Measurements from ENCODE around the gene VPS37D. TPM values are rescaled to one million over a fixed set of nuclear protein-coding genes. Genes with fewer than 3 reads are reported as not detected.
"Not testable (repeated sequence)": the region's sequence is repeated elsewhere in the genome, so short reads cannot be mapped to it uniquely, and the experiment has no call there.

VPS37D gene
- total and polyA plus RNA-seq, 3 experiments from 2014 or later, result 0.17 to 0.18 TPM; not detected in 1

GRCh38 chr7:73674468-73675124, 7.0 kb downstream of the VPS37D start:
- ChIA-PET POLR2A (interaction anchor here (0.6 kb wide), 1 partner anchor 1927 kb away, joined by 6 read pairs; no protein-coding TSS in a partner anchor), CTCF (interaction anchor here (1.0 to 1.2 kb wide), 2 partner anchors 28 to 87 kb away, joined by 3 to 4 read pairs; no protein-coding TSS in a partner anchor)
- no peaks in the 10 kb centered on the region for H3K27me3 Mint-ChIP-seq
- peaks cover 0 to 19% (median 0%) of the 10 kb centered on the region in 3 donors for H3K36me3 Mint-ChIP-seq
- no peak overlapping the region for H3K4me3 Mint-ChIP-seq
- Histone ChIP-seq H3K9me3 (ENCODE audit: low read length) (no peaks in the 10 kb centered on the region), H3K4me1 (ENCODE audit: insufficient read depth, low read length) (no peaks in the 10 kb centered on the region), H3K27me3 (ENCODE audit: insufficient read depth, low read length, poor library complexity, severe bottlenecking) (no peaks in the 10 kb centered on the region), H3K27ac (ENCODE audit: low read depth, low read length) (no peak overlapping the region), H3K36me3 (ENCODE audit: insufficient read depth, low read length) (peaks cover 6% of the 10 kb centered on the region), H3K4me3 (ENCODE audit: low read length) (no peak overlapping the region)
- no peaks in the 10 kb centered on the region for H3K9me3 Mint-ChIP-seq
- H3K4me1 Mint-ChIP-seq, result peaks cover 0 to 4% (median 0%) of the 10 kb centered on the region in 3 donors
- DNase-seq, result no peak
- H3K27ac Mint-ChIP-seq, result peak overlapping the region in 2 of 8 donors; percentile 47 to 69

DNA sequence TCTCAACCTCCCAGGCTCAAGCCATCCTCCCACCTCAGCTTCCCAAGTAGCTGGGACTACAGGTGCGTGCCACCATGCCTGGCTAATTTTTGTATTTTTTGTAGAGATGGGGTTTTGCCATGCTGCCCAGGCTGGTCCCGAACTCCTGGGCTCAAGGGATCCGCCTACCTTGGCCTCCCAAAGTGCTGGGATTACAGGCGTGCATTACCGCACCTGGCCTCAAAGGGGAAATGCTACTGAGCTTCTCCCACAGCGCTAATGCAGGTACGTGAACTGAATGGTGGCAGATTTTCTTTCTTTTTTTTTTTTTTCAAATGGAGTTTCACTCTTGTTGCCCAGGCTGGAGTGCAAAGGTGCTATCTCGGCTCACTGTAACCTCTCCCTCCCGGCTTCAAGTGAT, 8.4 kb downstream of the VPS37D start:
- H3K9me3 ChIP-seq (ENCODE audit: low read length); H3K4me1 ChIP-seq (ENCODE audit: insufficient read depth, low read length); H3K4me3 ChIP-seq (ENCODE audit: low read length); DNase-seq; H3K27ac Mint-ChIP-seq; H3K27me3 ChIP-seq (ENCODE audit: insufficient read depth, low read length, poor library complexity, severe bottlenecking); H3K9me3 Mint-ChIP-seq; H3K27me3 Mint-ChIP-seq; H3K36me3 ChIP-seq (ENCODE audit: insufficient read depth, low read length); H3K27ac ChIP-seq (ENCODE audit: low read depth, low read length); POLR2A ChIA-PET; CTCF ChIA-PET: not testable (repeated sequence)
- H3K4me3 Mint-ChIP-seq, result peak overlapping the region in 1 of 7 donors; percentile 18
- H3K36me3 Mint-ChIP-seq, result peaks cover 0 to 26% (median 2%) of the 10 kb centered on the region in 3 donors
- H3K4me1 Mint-ChIP-seq, result peaks cover 5 to 13% (median 5%) of the 10 kb centered on the region in 3 donors

DNA sequence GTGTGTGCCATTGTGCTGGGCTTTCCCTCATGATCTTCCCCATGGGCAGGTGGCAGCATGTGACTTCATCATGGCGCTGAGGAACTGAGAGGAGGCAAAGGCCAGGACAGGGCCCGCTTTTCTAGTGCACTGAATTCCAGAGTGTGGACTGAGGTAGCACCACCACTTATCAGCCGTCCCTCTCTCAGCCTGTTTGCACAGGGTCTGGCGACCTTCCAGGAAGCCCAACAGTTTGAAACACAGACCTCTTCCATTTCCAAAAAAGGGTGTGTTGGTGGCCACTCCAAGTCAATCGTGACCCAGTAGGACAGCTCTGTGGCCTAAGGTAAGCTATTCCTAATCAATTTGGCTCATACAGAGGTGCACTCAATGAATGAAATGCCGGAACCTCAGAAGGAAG, 11.2 kb downstream of the VPS37D start:
- Histone ChIP-seq H3K4me3 (ENCODE audit: low read length) (no peak overlapping the region), H3K27ac (ENCODE audit: low read depth, low read length) (no peak overlapping the region), H3K36me3 (ENCODE audit: insufficient read depth, low read length) (peaks cover 7% of the 10 kb centered on the region), H3K27me3 (ENCODE audit: insufficient read depth, low read length, poor library complexity, severe bottlenecking) (no peaks in the 10 kb centered on the region), H3K4me1 (ENCODE audit: insufficient read depth, low read length) (peaks cover 20% of the 10 kb centered on the region), H3K9me3 (ENCODE audit: low read length) (no peaks in the 10 kb centered on the region)
- CTCF ChIA-PET, result interaction anchor here (1.3 to 1.7 kb wide), 2 partner anchors 11 to 56 kb away, joined by 3 to 8 read pairs; partner anchors contain the start of gene VPS37D
- POLR2A ChIA-PET, result no interaction called here
- peaks cover 0 to 36% (median 3%) of the 10 kb centered on the region in 3 donors for H3K36me3 Mint-ChIP-seq
- DNase-seq, result no peak
- no peaks in the 10 kb centered on the region for H3K27me3 Mint-ChIP-seq
- peaks cover 18 to 37% (median 21%) of the 10 kb centered on the region in 3 donors for H3K4me1 Mint-ChIP-seq
- no peaks in the 10 kb centered on the region for H3K9me3 Mint-ChIP-seq
- peak overlapping the region in 1 of 7 donors; percentile 50 for H3K4me3 Mint-ChIP-seq
- no peak overlapping the region for H3K27ac Mint-ChIP-seq

DNA sequence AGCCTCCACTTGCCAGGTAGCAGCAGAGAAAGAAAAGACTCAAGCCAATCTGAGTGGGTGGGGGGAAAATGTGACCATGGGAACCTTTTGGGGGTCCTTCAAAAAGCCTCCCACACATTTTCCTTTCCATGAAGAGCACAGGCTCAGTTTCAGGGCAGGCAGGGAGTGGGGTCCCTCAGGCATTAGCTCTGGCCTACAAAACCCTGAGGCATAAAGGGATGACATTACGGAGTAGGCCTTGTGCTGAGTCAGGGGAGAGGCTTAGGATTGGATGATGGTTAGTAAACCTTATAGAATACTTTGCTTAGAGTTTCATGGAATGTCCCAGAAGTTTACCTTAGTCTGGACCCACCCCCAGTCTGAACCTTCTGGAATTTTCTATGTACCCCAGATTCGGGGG, 12.1 kb downstream of the VPS37D start:
- peak overlapping the region in 1 of 8 donors; percentile 94 for H3K27ac Mint-ChIP-seq

DNA sequence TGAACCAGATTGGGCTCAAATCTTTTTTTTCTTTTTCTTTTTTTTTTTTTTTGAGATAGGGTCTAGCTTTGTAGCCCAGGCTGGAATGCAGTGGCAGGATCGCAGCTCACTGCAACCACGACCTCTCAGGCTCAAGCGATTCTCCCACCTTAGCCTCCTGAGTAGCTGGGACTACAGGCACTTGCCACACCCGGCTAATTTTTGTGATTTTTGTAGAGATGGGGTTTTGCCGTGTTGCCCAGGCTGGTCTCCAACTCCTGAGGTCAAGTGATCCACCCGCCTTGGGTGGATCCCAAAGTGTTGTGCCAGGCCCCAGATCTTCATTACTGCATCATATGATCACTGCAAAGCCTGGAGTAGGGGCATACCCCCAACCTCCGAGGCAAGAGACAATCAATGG, 12.9 kb downstream of the VPS37D start:
- no peak overlapping the region for H3K27ac ChIP-seq (ENCODE audit: low read depth, low read length)
- DNase-seq, result no peak
- ChIA-PET POLR2A (no interaction called here), CTCF (no interaction called here)
- Mint-ChIP-seq H3K27ac (peak overlapping the region in 3 of 8 donors; percentile 37 to 94 (median 79)), H3K27me3 (no peaks in the 10 kb centered on the region), H3K4me3 (peak overlapping the region in 5 of 7 donors; percentile 9 to 97 (median 95)), H3K4me1 (peaks cover 21 to 48% (median 24%) of the 10 kb centered on the region in 3 donors), H3K36me3 (peaks cover 0 to 37% (median 3%) of the 10 kb centered on the region in 3 donors), H3K9me3 (no peaks in the 10 kb centered on the region)
- no peaks in the 10 kb centered on the region for H3K27me3 ChIP-seq (ENCODE audit: insufficient read depth, low read length, poor library complexity, severe bottlenecking)
- peaks cover 7% of the 10 kb centered on the region for H3K36me3 ChIP-seq (ENCODE audit: insufficient read depth, low read length)
- H3K4me1 ChIP-seq (ENCODE audit: insufficient read depth, low read length), result peaks cover 24% of the 10 kb centered on the region
- no peaks in the 10 kb centered on the region for H3K9me3 ChIP-seq (ENCODE audit: low read length)
- no peak overlapping the region for H3K4me3 ChIP-seq (ENCODE audit: low read length)

More for the DNA sequence above, 12.1 kb downstream of the VPS37D start:
- Mint-ChIP-seq H3K4me1 (peaks cover 20 to 41% (median 24%) of the 10 kb centered on the region in 3 donors), H3K27me3 (no peaks in the 10 kb centered on the region), H3K36me3 (peaks cover 0 to 37% (median 3%) of the 10 kb centered on the region in 3 donors), H3K4me3 (peak overlapping the region in 1 of 7 donors; percentile 50), H3K9me3 (no peaks in the 10 kb centered on the region)
- ChIA-PET POLR2A (no interaction called here), CTCF (no interaction called here)
- DNase-seq, result no peak
- Histone ChIP-seq H3K27me3 (ENCODE audit: insufficient read depth, low read length, poor library complexity, severe bottlenecking) (no peaks in the 10 kb centered on the region), H3K4me3 (ENCODE audit: low read length) (no peak overlapping the region), H3K36me3 (ENCODE audit: insufficient read depth, low read length) (peaks cover 7% of the 10 kb centered on the region), H3K4me1 (ENCODE audit: insufficient read depth, low read length) (peaks cover 24% of the 10 kb centered on the region), H3K27ac (ENCODE audit: low read depth, low read length) (no peak overlapping the region), H3K9me3 (ENCODE audit: low read length) (no peaks in the 10 kb centered on the region)

DNA sequence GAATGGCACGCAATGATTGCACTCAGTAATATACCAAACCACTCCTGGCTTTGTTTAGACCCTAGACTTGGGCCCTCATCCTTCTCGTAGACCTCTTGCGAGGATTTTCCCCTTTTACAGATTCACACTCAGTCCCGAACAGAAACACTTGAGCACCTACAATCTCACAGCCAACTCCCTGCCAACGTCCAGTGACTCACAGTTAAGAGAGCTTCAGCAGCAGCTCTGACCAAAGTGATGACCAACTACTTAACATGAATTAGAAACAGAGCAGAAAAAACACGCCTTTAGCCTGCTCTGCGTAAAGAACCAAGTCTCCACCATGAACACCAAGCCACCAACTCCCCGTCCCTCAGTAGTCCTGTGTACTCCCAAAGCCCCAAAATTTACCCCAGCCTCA, 13.4 kb downstream of the VPS37D start:
- Mint-ChIP-seq H3K9me3 (no peaks in the 10 kb centered on the region), H3K27ac (peak overlapping the region in 5 of 8 donors; percentile 34 to 94 (median 64)), H3K4me3 (peak overlapping the region; percentile 69 to 97 (median 95)), H3K4me1 (peaks cover 21 to 49% (median 27%) of the 10 kb centered on the region in 3 donors), H3K36me3 (peaks cover 0 to 38% (median 3%) of the 10 kb centered on the region in 3 donors), H3K27me3 (no peaks in the 10 kb centered on the region)
- no peak for DNase-seq
- ChIA-PET POLR2A (no interaction called here), CTCF (no interaction called here)
- no peaks in the 10 kb centered on the region for H3K27me3 ChIP-seq (ENCODE audit: insufficient read depth, low read length, poor library complexity, severe bottlenecking)
- peaks cover 24% of the 10 kb centered on the region for H3K4me1 ChIP-seq (ENCODE audit: insufficient read depth, low read length)
- H3K9me3 ChIP-seq (ENCODE audit: low read length), result no peaks in the 10 kb centered on the region
- H3K27ac ChIP-seq (ENCODE audit: low read depth, low read length), result no peak overlapping the region
- no peak overlapping the region for H3K4me3 ChIP-seq (ENCODE audit: low read length)
- H3K36me3 ChIP-seq (ENCODE audit: insufficient read depth, low read length), result peaks cover 7% of the 10 kb centered on the region

DNA sequence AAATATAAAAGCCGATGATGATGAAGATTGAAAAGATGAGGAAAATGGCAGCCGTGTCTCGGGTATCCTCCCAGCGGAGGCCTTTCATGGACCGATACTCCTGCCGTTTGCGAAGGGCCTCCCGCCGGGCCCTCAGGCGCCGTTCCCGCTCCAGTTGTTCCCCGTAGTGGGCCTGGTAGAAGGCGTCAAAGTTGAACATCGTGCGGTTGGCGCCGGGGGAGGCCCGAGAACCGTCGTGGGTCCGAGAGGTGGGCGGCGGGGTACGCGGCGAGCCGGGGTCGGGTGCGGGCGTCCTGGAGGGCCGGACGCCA, 15.1 kb downstream of the VPS37D start:
- H3K36me3 Mint-ChIP-seq, result peaks cover 0 to 49% (median 6%) of the 10 kb centered on the region in 3 donors
- peaks cover 21 to 56% (median 33%) of the 10 kb centered on the region in 3 donors for H3K4me1 Mint-ChIP-seq

GRCh38 chr7:73683056-73683787, 15.6 kb downstream of the VPS37D start, which contains the start of the genes BUD23 and DNAJC30:
BUD23 (plus strand) TSS chr7:73683597; CDS start chr7:73683626, 29 bp downstream.
DNAJC30 (minus strand) TSS chr7:73683453; CDS start chr7:73683423, 30 bp downstream.
- peaks cover 0 to 47% (median 7%) of the 10 kb centered on the region in 3 donors for H3K36me3 Mint-ChIP-seq
- H3K27ac Mint-ChIP-seq, result peak within 1 kb of the TSS; percentile 90 to 97 (median 96)
- DNase-seq, result peak; percentile 87 to 97 (median 93)
- no peaks in the 10 kb centered on the region for H3K27me3 Mint-ChIP-seq
- peaks cover 24% of the 10 kb centered on the region for H3K4me1 ChIP-seq (ENCODE audit: insufficient read depth, low read length)
- H3K9me3 Mint-ChIP-seq, result no peaks in the 10 kb centered on the region
- peak within 1 kb of the TSS; percentile 91 to 98 (median 96) for H3K4me3 Mint-ChIP-seq
- H3K27ac ChIP-seq (ENCODE audit: low read depth, low read length), result peak within 1 kb of the TSS; percentile 93
- ChIA-PET CTCF (no interaction called here), POLR2A (no interaction called here)
- H3K36me3 ChIP-seq (ENCODE audit: insufficient read depth, low read length), result peaks cover 21% of the 10 kb centered on the region
- no peaks in the 10 kb centered on the region for H3K9me3 ChIP-seq (ENCODE audit: low read length)
- H3K4me3 ChIP-seq (ENCODE audit: low read length), result peak within 1 kb of the TSS; percentile 99
- no peaks in the 10 kb centered on the region for H3K27me3 ChIP-seq (ENCODE audit: insufficient read depth, low read length, poor library complexity, severe bottlenecking)
- H3K4me1 Mint-ChIP-seq, result peaks cover 22 to 57% (median 33%) of the 10 kb centered on the region in 3 donors

More for the DNA sequence above, 15.1 kb downstream of the VPS37D start:
- H3K9me3 Mint-ChIP-seq, result no peaks in the 10 kb centered on the region
- no peak for DNase-seq
- H3K4me3 Mint-ChIP-seq, result peak overlapping the region; percentile 91 to 98 (median 96)
- peak overlapping the region; percentile 76 to 97 (median 94) for H3K27ac Mint-ChIP-seq
- Histone ChIP-seq H3K36me3 (ENCODE audit: insufficient read depth, low read length) (peaks cover 19% of the 10 kb centered on the region), H3K27me3 (ENCODE audit: insufficient read depth, low read length, poor library complexity, severe bottlenecking) (no peaks in the 10 kb centered on the region), H3K4me3 (ENCODE audit: low read length) (peak overlapping the region; percentile 99), H3K4me1 (ENCODE audit: insufficient read depth, low read length) (peaks cover 24% of the 10 kb centered on the region), H3K9me3 (ENCODE audit: low read length) (no peaks in the 10 kb centered on the region), H3K27ac (ENCODE audit: low read depth, low read length) (peak overlapping the region; percentile 93)
- no peaks in the 10 kb centered on the region for H3K27me3 Mint-ChIP-seq
- POLR2A ChIA-PET, result no interaction called here
- CTCF ChIA-PET, result interaction anchor here (1.1 kb wide), 2 partner anchors 17 to 42 kb away, joined by 3 read pairs; no protein-coding TSS in a partner anchor
